ENCODE data around the gene ABHD12. TPM values are rescaled to one million over a fixed set of nuclear protein-coding genes. Genes with fewer than 3 reads are reported as not detected.

The ABHD12 gene
- total RNA-seq, 2 donors from 2014 or later, result 48.5 to 49.8 TPM

- Histone ChIP-seq H3K27ac (no peak overlapping the region), H3K36me3 (peaks cover 83% of the 10 kb centered on the region), H3K4me1 (ENCODE audit: control insufficient read depth in 1 of 2, low read depth in 2 of 2) (no peaks in the 10 kb centered on the region), H3K4me3 (no peak overlapping the region), H3K9me3 (no peaks in the 10 kb centered on the region), H3K27me3 (replicated peaks; ENCODE audit: insufficient read depth) (no peaks in the 10 kb centered on the region)
- TF ChIP-seq CTCF (IDR thresholded peaks at IDR 0.05), result no peak
- ATAC-seq (ENCODE audit: insufficient number of reproducible peaks, low FRiP score, low read depth), result no peak
- no peak for DNase-seq (ENCODE audit: low spot score)
These were observed 104.5 kb downstream of the ABHD12 start for GRCh38 chr20:25285856-25286798.

- Histone ChIP-seq H3K9me3 (no peaks in the 10 kb centered on the region), H3K27ac (no peak overlapping the region), H3K27me3 (replicated peaks; ENCODE audit: insufficient read depth) (no peaks in the 10 kb centered on the region), H3K4me3 (no peak overlapping the region), H3K36me3 (peaks cover 84% of the 10 kb centered on the region), H3K4me1 (ENCODE audit: control insufficient read depth in 1 of 2, low read depth in 2 of 2) (no peaks in the 10 kb centered on the region)
- TF ChIP-seq CTCF (IDR thresholded peaks at IDR 0.05), result no peak
- DNase-seq (ENCODE audit: low spot score) (no peak), ATAC-seq (ENCODE audit: insufficient number of reproducible peaks, low FRiP score, low read depth) (no peak)
These were observed 105.5 kb downstream of the ABHD12 start for GRCh38 chr20:25285091-25285647.

GRCh38 chr20:25284131-25284601, 106.5 kb downstream of the ABHD12 start:
- DNase-seq (ENCODE audit: low spot score) (no peak), ATAC-seq (ENCODE audit: insufficient number of reproducible peaks, low FRiP score, low read depth) (no peak)
- Histone ChIP-seq H3K9me3 (no peaks in the 10 kb centered on the region), H3K27ac (no peak overlapping the region), H3K27me3 (replicated peaks; ENCODE audit: insufficient read depth) (no peaks in the 10 kb centered on the region), H3K4me3 (no peak overlapping the region), H3K4me1 (ENCODE audit: control insufficient read depth in 1 of 2, low read depth in 2 of 2) (no peaks in the 10 kb centered on the region), H3K36me3 (peaks cover 92% of the 10 kb centered on the region)
- no peak for TF ChIP-seq CTCF (IDR thresholded peaks at IDR 0.05)

- Histone ChIP-seq H3K27me3 (replicated peaks; ENCODE audit: insufficient read depth) (no peaks in the 10 kb centered on the region), H3K36me3 (peaks cover 90% of the 10 kb centered on the region), H3K4me3 (no peak overlapping the region), H3K4me1 (ENCODE audit: control insufficient read depth in 1 of 2, low read depth in 2 of 2) (no peaks in the 10 kb centered on the region), H3K9me3 (no peaks in the 10 kb centered on the region), H3K27ac (no peak overlapping the region)
- DNase-seq (ENCODE audit: low spot score), result no peak
- ATAC-seq (ENCODE audit: insufficient number of reproducible peaks, low FRiP score, low read depth), result no peak
- TF ChIP-seq CTCF (IDR thresholded peaks at IDR 0.05), result no peak
These were observed 107.2 kb downstream of the ABHD12 start for GRCh38 chr20:25283221-25283951.

- no peaks in the 10 kb centered on the region for H3K4me1 ChIP-seq (ENCODE audit: control insufficient read depth in 1 of 2, low read depth in 2 of 2)
- no peaks in the 10 kb centered on the region for H3K27me3 ChIP-seq (replicated peaks; ENCODE audit: insufficient read depth)
- TF ChIP-seq CTCF (IDR thresholded peaks at IDR 0.05), result no peak
- no peak overlapping the region for H3K27ac ChIP-seq
- no peak overlapping the region for H3K4me3 ChIP-seq
- H3K36me3 ChIP-seq, result peaks cover 89% of the 10 kb centered on the region
- ATAC-seq (ENCODE audit: insufficient number of reproducible peaks, low FRiP score, low read depth), result no peak
- H3K9me3 ChIP-seq, result no peaks in the 10 kb centered on the region
- DNase-seq (ENCODE audit: low spot score), result no peak
These were observed 107.8 kb downstream of the ABHD12 start for GRCh38 chr20:25282796-25283195.

Data from thoracic aorta (tissue), 2 donors.